ENCODE results near the gene SYNPO2. TPM values are rescaled to one million over a fixed set of nuclear protein-coding genes. Genes with fewer than 3 reads are reported as not detected.

The SYNPO2 gene
- total RNA-seq, 1 donor from 2014 or later: 0.09 TPM

DNA sequence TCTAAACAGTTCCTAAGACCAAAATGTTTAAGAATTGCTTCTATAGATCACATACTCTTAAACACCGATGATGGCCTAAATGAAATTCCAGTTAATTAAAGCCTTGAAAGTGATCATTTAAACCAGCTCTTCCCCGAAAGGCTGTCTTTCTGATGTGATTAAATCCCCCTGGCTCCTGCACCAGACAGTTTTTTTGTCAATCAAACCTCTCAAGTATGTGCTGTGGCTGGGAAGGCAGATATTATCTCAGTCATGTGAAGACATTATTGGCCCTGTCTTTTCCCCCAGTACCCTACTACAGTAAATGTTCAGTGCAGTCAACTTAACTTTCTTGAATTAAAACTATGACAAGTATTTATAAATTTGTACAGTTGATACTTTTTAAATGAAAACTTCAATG is 126.0 kb downstream of the SYNPO2 start:
- no peak overlapping the region for H3K4me3 ChIP-seq
- Mint-ChIP-seq H3K27me3 (ENCODE audit: insufficient read depth, low read depth) (no peaks in the 10 kb centered on the region), H3K36me3 (no peaks in the 10 kb centered on the region), H3K27ac (no peak overlapping the region), H3K4me3 (no peak overlapping the region), H3K9me3 (no peaks in the 10 kb centered on the region), H3K4me1 (no peaks in the 10 kb centered on the region)
- no peak overlapping the region for H2AFZ ChIP-seq (replicated peaks)
- H3K79me2 ChIP-seq (ENCODE audit: low read depth): no peaks in the 10 kb centered on the region
- no peaks in the 10 kb centered on the region for H3K9me3 ChIP-seq (ENCODE audit: low read depth)
- H3K27ac ChIP-seq: no peak overlapping the region
- TF ChIP-seq, protein P1, sequence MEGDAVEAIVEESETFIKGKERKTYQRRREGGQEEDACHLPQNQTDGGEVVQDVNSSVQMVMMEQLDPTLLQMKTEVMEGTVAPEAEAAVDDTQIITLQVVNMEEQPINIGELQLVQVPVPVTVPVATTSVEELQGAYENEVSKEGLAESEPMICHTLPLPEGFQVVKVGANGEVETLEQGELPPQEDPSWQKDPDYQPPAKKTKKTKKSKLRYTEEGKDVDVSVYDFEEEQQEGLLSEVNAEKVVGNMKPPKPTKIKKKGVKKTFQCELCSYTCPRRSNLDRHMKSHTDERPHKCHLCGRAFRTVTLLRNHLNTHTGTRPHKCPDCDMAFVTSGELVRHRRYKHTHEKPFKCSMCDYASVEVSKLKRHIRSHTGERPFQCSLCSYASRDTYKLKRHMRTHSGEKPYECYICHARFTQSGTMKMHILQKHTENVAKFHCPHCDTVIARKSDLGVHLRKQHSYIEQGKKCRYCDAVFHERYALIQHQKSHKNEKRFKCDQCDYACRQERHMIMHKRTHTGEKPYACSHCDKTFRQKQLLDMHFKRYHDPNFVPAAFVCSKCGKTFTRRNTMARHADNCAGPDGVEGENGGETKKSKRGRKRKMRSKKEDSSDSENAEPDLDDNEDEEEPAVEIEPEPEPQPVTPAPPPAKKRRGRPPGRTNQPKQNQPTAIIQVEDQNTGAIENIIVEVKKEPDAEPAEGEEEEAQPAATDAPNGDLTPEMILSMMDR (IDR thresholded peaks at IDR 0.05): no peak
- TF ChIP-seq EZH2 (IDR thresholded peaks at IDR 0.05) (no peak), EZH2phosphoT487 (IDR thresholded peaks at IDR 0.05) (no peak)
- DNase-seq (ENCODE audit: low spot score): no peak
- no peaks in the 10 kb centered on the region for H3K4me1 ChIP-seq
- H3K27me3 ChIP-seq: no peaks in the 10 kb centered on the region
- no peaks in the 10 kb centered on the region for H3K36me3 ChIP-seq
- H4K20me1 ChIP-seq (ENCODE audit: low read depth): no peaks in the 10 kb centered on the region
- no peak overlapping the region for H3K9ac ChIP-seq
- H3F3A ChIP-seq (ENCODE audit: low read depth): no peaks in the 10 kb centered on the region
- H3K4me2 ChIP-seq: no peak overlapping the region

DNA sequence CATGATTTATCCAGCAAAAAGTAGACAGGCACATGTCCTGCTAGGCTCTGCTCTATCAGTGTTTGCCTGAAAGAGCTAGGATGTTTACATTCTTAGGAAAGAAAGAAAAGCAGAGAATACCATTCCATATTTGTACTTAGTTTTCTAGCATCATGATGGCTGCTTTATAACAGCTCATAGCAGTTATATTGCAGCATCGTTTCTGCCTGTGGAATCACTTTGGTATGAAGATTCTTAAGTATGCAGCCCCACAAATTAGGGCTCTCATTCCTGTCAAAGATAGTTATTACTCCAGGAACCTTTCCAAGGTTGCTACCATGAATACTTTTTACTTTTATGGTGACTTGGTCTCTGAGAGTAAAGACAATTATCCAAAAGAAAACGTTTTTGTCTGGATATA is 128.0 kb downstream of the SYNPO2 start:
- no peaks in the 10 kb centered on the region for H3K27me3 ChIP-seq
- Mint-ChIP-seq H3K4me3 (no peak overlapping the region), H3K4me1 (no peaks in the 10 kb centered on the region), H3K27me3 (ENCODE audit: insufficient read depth, low read depth) (no peaks in the 10 kb centered on the region), H3K36me3 (no peaks in the 10 kb centered on the region), H3K9me3 (no peaks in the 10 kb centered on the region), H3K27ac (no peak overlapping the region)
- no peaks in the 10 kb centered on the region for H3K9me3 ChIP-seq (ENCODE audit: low read depth)
- no peak for DNase-seq (ENCODE audit: low spot score)
- no peaks in the 10 kb centered on the region for H3F3A ChIP-seq (ENCODE audit: low read depth)
- H3K27ac ChIP-seq: no peak overlapping the region
- H3K79me2 ChIP-seq (ENCODE audit: low read depth): no peaks in the 10 kb centered on the region
- TF ChIP-seq, protein P1 (IDR thresholded peaks at IDR 0.05): no peak
- TF ChIP-seq EZH2 (IDR thresholded peaks at IDR 0.05): no peak
- no peak for TF ChIP-seq EZH2phosphoT487 (IDR thresholded peaks at IDR 0.05)
- peak overlapping the region; percentile 19 for H2AFZ ChIP-seq (replicated peaks)
- no peaks in the 10 kb centered on the region for H4K20me1 ChIP-seq (ENCODE audit: low read depth)
- H3K4me3 ChIP-seq: no peak overlapping the region
- H3K9ac ChIP-seq: no peak overlapping the region
- H3K4me2 ChIP-seq: no peak overlapping the region
- H3K4me1 ChIP-seq: no peaks in the 10 kb centered on the region
- H3K36me3 ChIP-seq: no peaks in the 10 kb centered on the region

DNA sequence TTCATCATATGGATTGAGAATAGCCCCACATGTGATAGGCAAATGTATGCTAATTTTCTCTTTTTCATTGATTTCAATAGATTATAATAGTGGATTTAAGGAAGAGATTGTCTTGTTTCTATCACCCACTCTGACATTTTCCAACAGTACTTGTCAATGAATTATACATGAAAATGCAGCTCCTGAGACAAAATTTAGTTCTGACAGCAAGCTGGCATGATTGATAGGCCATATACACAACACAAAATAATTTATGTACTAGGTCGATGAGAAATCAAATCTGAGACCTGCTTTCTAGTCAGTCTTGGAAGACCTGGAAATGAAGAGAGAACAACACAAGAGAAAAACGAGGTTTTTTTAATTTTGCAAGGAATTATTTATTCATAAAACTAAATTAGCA is 129.0 kb downstream of the SYNPO2 start:
- Histone ChIP-seq H3K4me3 (no peak overlapping the region), H4K20me1 (ENCODE audit: low read depth) (no peaks in the 10 kb centered on the region), H3K9ac (no peak overlapping the region), H3K36me3 (no peaks in the 10 kb centered on the region), H3K4me1 (no peaks in the 10 kb centered on the region), H3K27me3 (no peaks in the 10 kb centered on the region), H3F3A (ENCODE audit: low read depth) (no peaks in the 10 kb centered on the region), H3K9me3 (ENCODE audit: low read depth) (no peaks in the 10 kb centered on the region), H3K79me2 (ENCODE audit: low read depth) (no peaks in the 10 kb centered on the region), H3K4me2 (no peak overlapping the region), H3K27ac (no peak overlapping the region), H2AFZ (replicated peaks) (no peak overlapping the region)
- no peak for DNase-seq (ENCODE audit: low spot score)
- Mint-ChIP-seq H3K36me3 (no peaks in the 10 kb centered on the region), H3K4me1 (no peaks in the 10 kb centered on the region), H3K4me3 (no peak overlapping the region), H3K27ac (no peak overlapping the region), H3K27me3 (ENCODE audit: insufficient read depth, low read depth) (no peaks in the 10 kb centered on the region), H3K9me3 (no peaks in the 10 kb centered on the region)
- no peak for TF ChIP-seq EZH2 (IDR thresholded peaks at IDR 0.05)
- TF ChIP-seq EZH2phosphoT487 (IDR thresholded peaks at IDR 0.05): no peak
- TF ChIP-seq, protein P1 (IDR thresholded peaks at IDR 0.05): no peak
